Retina (tissue), 1 donor: ENCODE data around the gene APOC3.
"Not testable (repeated sequence)": the region's sequence is repeated elsewhere in the genome, so short reads cannot be mapped to it uniquely, and the experiment has no call there.

ENCODE experiments used
- DNase-seq: peaks from one replicate; pipeline ENCODE4 v3.0.0-alpha.2; 2016

Gene APOC3

DNA sequence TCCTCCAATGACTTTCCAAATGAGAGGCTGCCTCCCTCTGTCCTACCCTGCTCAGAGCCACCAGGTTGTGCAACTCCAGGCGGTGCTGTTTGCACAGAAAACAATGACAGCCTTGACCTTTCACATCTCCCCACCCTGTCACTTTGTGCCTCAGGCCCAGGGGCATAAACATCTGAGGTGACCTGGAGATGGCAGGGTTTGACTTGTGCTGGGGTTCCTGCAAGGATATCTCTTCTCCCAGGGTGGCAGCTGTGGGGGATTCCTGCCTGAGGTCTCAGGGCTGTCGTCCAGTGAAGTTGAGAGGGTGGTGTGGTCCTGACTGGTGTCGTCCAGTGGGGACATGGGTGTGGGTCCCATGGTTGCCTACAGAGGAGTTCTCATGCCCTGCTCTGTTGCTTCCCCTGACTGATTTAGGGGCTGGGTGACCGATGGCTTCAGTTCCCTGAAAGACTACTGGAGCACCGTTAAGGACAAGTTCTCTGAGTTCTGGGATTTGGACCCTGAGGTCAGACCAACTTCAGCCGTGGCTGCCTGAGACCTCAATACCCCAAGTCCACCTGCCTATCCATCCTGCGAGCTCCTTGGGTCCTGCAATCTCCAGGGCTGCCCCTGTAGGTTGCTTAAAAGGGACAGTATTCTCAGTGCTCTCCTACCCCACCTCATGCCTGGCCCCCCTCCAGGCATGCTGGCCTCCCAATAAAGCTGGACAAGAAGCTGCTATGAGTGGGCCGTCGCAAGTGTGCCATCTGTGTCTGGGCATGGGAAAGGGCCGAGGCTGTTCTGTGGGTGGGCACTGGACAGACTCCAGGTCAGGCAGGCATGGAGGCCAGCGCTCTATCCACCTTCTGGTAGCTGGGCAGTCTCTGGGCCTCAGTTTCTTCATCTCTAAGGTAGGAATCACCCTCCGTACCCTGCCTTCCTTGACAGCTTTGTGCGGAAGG, 2.9 kb downstream of the APOC3 start:
- no peak for DNase-seq

DNA sequence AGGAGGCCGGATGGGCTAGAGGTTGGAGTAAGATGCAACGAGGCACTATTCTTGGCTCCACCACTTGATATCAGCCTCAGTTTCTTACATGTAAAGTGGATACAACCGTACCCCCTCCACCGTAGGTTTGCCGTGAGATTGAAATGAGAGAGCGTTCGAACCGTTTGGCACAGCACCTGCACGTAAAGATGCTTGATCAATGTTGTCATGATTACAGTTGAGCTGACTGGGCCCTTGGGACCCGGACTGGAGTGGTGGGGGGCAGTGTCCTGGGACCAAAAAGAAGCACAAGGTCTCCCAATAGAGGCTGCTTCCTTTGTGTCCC, 3.7 kb downstream of the APOC3 start:
- DNase-seq: no peak

DNA sequence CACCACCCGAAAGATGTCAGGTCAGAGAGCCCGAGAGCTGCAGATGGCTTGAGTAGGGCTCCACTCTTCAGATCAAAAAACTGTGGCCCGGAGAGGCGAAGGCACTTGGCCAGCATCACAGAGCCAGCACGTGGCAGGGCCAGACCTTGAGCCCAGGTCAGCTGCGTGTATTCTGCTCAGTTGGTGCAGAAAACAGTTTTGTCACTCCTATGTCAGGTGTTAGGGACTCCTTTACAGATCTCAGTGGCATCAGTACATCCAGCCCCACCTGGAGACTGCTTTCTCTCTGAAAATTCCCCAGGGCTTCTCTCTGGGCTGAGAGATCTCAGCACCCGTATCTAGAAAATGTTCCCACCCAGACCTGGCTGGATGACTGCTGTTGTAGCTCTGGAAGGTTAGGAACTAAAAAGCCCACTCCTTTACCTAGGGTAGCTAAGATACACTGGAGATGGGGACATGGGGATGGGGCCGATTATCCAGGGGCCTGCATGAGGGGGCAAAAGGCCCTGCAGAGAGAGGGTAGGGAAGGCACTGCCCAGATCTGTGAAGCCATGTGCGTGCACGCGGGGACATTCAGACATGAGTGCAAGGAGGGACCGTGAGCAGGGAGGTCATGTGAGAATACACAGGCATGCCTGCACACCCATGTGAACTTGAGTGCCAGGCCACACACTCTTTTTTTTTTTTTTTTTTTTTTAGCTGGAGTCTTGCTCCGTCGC, 4.3 kb downstream of the APOC3 start:
- DNase-seq: no peak

DNA sequence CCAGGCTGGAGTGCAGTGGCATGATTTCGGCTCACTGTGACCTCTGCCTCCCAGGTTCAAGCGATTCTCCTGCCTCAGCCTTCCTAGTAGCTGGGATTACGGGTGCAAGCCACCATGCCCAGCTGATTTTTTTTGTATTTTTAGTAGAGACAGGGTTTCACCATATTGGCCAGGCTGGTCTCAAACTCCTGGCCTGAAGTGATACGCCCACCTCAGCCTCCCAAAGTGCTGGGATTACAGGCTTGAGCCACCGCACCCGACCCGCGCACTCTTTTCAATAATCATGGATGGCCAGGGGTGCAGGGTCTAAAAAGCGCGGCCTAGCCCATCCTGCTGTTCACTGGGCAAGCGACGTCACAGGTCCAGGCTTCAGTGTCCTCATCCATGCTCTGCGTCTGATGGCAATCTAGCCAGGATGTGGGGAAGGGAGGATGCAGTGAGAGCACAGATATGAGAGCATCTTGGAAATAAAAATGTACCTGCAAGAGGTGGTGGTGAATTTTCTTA, 4.9 kb downstream of the APOC3 start:
- not testable (repeated sequence) for DNase-seq

DNA sequence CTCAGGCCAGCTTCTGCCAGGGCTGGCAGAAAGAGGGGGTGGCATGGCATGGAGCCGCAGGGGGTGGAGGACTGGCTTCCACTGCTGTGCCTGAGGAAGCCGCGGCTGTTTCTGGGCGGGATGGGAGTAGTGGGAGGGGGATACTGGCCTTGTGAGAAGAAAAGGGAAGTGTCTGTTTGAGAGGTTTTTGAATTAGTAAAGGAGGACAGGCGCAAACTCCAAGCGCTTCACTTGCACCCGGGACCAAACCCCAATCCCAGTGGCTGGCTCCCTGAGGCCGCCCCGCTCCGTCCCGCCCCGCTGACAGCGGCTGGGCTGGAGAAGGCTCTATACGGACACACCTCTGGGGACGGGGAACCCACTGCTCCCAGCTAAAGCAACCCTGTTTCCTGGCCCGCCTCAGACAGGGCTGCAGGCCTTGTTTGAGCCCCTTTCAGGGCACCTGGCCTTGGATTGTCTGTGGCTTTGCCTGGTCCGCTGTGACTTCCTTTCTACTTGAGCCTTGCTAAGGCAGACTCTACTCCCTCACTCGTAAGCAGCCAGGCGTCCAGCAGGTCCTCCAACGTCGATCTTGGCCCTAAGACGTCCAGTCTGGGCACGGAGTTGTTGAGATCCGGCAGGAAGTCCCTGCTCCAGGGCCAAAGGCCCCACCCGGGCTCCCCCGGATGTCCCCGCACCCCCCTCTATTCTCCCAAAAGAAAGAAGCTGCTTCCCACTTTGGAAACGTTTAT, 5.5 kb downstream of the APOC3 start:
- no peak for DNase-seq

DNA sequence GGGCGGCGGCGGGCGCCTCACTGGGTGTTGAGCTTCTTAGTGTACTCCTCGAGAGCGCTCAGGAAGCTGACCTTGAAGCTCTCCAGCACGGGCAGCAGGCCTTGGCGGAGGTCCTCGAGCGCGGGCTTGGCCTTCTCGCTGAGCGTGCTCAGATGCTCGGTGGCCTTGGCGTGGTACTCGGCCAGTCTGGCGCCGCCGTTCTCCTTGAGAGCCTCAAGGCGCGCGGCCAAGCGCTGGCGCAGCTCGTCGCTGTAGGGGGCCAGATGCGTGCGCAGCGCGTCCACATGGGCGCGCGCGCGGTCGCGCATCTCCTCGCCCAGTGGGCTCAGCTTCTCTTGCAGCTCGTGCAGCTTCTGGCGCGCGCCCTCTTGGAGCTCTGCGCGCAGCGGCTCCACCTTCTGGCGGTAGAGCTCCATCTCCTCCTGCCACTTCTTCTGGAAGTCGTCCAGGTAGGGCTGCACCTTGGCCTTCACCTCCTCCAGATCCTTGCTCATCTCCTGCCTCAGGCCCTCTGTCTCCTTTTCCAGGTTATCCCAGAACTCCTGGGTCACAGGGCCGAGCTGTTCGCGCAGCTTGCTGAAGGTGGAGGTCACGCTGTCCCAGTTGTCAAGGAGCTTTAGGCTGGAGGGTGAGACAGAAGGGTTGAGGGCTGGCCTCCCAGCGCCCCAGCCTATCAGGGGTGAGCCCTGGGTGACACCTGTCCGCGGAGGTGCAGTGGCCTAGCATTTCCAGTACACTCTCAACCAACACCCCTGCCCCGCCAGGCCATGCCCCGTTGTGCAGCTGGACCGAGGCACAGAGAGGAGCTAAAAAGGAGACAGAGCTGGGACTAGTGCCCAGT, 6.3 kb downstream of the APOC3 start:
- DNase-seq: peak; percentile 98

DNA sequence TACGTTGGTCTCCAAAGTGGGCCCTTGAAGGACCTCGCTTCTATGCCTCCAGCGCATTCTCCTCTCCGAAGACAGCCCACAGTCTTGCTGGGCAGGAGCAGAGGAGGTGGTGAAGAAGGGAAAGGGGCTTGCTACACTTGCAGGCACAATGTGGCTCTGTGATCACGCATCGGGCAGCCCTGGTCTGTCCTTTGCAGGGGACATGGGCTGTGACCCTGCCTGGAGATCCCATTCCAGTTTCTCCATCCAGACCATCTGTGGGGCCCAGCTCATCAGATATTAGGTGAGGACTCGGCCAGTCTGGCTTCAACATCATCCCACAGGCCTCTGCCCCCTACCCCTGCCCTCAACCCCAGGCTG, 6.9 kb downstream of the APOC3 start:
- no peak for DNase-seq

DNA sequence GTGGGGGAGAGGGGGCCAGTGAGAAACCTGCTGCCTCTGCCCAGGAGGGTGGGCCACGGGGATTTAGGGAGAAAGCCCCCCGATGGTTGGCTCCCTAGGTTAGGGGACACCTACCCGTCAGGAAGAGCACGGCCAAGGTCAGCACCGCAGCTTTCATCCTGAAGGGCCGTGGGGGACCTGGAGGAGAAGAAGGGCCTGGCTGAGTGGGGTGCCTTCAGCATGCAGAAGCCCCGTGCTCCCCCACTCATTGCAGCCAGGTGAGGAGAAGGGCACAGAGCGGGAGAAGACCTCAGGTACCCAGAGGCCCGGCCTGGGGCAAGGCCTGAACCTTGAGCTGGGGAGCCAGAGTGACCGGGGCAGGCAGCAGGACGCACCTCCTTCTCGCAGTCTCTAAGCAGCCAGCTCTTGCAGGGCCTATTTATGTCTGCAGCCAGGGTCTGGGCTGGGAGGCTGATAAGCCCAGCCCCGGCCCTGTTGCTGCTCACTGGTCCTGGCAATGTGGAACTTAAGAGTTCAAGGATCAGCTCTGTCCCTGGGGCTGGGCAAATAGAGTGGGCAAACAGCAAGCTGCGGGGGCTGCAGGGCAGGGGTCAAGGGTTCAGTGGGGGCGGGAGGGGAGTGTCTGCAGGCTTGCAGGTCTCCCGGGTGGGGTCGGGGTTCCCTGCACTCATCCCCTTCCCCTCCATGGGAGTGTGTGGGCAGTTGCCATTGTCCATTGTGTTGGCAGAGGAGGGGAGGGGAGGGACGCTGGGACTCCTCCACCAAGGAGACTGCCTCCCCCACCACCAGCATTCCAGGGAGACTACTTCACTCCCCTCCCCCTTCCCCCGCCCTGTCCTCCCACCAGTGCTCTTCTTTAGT, 7.8 kb downstream of the APOC3 start, which contains the start of gene APOA1:
APOA1 (minus strand) TSS at position 392 of the 861 bp plus-strand sequence; CDS start at position 157, 235 bp downstream.
- DNase-seq: peak; percentile 29

DNA sequence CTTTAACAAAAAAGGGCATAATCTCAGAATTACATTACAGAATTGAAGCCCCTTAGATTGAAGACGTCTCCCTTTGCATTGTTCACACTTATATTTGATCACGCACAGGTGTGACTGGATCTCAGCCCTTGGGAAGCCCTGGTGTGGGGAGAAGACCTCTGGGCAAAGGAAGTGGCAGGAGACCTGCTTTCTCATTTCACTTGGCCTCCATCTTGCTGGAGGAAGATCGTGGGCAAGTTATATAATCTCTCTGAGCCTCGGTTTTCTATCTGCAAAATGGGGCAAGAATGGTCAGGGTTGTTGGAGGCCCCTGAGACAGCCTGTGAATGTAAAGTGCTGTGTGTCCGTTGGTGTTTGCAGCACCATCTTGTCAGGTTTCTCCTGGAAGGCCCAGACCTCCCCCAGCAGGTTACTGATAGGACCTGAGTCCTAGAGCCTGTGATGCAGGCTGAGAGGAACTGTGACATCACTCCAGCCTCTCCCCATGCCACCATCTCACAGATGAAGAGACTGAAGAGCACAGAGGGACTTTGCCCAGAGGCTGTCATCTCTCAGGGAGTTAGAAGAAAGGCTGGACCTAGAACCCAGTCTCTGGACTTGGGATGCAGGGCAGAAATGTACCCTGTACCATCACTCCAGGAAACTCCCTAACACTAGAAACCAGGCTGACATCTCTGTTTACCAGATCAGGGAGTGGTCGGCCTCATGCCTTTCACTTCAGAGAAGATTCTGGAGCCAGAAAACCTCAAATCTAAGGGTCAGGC, 8.8 kb downstream of the APOC3 start:
- DNase-seq: no peak

- DNase-seq: no peak
These were observed 10.6 kb downstream of the APOC3 start for GRCh38 chr11:116840224-116840745.

DNA sequence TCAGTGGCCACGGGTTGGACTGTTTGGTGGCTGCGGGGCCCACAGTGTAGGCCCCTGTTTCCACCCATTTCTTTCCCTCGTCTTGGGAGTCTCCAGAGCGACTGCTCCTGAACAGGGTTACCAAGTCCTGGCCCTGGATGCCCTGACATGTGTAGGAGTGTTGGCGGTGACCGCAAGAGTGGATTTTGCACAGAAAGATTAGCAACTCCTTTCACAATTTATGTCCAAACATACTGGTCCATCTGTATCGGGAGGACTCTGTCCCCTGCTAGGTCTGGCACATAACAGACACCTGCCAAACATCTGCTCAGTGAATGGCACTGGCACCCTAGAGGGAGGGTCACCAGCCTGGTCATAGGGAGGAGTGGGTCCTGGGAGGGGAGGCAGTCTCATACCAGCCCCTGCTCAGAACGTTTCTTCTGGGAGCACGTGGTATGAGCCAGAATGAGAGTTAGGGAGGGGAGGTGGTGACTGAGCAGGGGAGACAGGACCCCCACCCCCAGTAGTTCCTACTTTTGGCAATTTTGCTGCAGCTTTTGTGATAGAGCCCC, 11.1 kb downstream of the APOC3 start:
- DNase-seq: no peak

- DNase-seq: no peak
These were observed 12.4 kb downstream of the APOC3 start for GRCh38 chr11:116842117-116842516.

- no peak for DNase-seq
These were observed 13.2 kb downstream of the APOC3 start for GRCh38 chr11:116842909-116843308.

DNA sequence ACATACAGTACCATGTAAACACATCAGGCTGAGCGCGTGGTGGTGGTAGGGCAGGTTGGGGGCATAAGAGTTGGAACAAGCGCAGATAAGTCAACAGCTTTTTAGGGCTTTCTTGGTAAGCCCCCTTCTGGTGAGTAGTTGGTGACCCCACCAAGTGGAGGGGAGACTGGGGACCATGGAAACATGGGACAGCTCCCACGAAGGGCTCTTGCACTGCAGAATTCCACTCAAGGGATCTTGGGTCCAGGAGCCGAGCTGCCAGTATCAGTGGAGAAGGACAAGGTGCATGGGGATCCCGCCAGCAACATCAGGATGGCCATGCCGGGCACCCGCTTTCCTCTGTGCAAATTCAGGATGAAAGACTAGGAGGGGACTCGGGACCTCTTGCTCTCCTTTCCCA, 14.0 kb downstream of the APOC3 start:
- no peak for DNase-seq

GRCh38 chr11:116844722-116845121, 15.0 kb downstream of the APOC3 start:
- no peak for DNase-seq

DNA sequence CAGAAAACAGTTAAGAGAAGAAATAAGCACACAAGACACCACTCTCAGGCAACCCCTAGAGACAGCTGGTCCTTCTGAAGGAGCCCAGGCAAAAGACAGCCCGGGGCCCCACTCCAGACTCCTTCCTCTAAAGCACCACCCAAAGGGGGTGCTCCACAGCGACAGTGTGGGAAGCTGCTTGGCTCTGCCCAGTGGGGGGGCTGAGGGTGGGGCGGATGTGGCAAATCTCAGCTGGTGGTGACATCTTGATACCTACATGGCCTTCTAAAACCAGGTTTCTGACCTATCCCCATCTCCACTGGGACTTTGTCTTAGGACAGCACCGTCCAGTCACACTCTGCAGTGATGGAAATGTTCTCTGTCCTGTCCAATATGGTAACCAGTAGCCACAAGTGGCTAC, 17.9 kb downstream of the APOC3 start:
- DNase-seq: no peak

DNA sequence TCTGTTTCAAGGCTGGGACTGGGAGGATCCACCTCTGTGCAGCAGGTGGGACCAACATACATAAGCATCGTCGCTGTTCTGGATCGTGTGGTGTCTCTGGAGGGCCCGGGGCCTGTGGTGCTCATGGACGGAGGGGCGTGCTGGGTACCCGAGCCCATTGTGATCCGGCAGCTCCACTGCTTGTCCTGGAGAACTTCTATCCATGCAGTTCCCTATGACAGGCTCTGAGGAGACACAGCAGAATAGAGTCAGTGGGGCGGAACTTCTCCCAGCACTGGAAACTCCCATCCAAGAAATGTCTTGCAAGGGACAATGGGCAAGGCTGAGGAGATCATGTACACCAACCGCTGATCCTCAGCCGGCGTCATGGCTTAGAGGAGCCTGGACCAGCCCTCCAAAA, 19.4 kb downstream of the APOC3 start:
- no peak for DNase-seq

- no peak for DNase-seq
These were observed 19.8 kb downstream of the APOC3 start for GRCh38 chr11:116849486-116849885.

GRCh38 chr11:116851626-116852025, 21.9 kb downstream of the APOC3 start:
- DNase-seq: no peak
